ENCODE data around the gene HSPA5.
"Not testable (repeated sequence)": the region's sequence is repeated elsewhere in the genome, so short reads cannot be mapped to it uniquely, and the experiment has no call there.

The HSPA5 gene

DNA sequence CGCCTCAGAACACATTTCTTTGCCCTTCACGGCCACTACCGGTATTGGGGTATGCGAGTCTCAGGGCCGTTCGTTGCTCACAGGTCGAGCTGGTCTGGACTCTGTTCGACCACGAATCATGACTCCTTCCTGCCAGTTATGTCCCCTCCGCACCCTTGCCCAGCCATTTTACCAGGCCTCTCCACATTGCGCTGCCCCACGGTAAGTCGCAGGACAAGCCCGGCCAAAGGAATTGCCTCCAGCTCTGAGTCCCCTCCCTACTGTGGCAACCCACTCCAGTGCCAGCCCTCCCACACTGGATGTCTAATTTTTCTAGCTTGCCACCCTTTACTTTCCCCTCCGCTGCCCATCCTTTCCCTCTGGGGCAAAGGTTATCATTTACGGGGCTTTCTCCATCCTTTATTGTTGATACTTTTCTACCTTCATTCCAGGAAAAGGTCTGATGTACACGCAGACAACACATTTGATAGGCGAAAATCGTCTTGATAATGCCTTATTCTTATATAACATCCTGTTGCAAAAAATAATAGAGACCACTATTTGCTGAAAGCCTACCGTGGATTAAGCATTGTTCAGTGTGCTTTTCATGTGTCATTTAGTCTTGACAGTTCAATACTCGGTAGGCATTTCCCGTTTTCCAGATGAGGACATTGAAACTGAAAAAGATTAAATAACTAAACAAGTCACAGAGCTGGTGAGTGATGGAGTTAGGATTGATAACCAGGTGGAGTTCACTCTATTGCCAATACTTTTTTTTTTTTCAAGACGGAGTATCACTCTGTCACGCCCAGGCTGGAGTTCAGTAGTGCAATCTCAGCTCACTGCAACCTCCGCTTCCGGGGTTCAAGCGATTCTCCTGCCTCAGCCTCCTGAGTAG is 958 bp upstream of the HSPA5 start:
- no peak for DNase-seq

DNA sequence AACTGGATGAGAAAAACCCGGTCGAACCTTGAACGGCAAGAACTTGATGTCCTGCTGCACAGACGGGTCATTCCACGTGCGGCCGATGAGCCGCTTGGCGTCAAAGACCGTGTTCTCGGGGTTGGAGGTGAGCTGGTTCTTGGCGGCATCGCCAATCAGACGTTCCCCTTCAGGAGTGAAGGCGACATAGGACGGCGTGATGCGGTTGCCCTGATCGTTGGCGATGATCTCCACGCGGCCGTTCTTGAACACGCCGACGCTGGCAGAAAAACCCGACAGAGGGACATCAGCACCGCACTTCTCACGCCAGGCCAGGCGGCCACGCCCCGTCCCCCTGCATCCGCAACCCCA is 519 bp downstream of the HSPA5 start:
- DNase-seq: no peak

DNA sequence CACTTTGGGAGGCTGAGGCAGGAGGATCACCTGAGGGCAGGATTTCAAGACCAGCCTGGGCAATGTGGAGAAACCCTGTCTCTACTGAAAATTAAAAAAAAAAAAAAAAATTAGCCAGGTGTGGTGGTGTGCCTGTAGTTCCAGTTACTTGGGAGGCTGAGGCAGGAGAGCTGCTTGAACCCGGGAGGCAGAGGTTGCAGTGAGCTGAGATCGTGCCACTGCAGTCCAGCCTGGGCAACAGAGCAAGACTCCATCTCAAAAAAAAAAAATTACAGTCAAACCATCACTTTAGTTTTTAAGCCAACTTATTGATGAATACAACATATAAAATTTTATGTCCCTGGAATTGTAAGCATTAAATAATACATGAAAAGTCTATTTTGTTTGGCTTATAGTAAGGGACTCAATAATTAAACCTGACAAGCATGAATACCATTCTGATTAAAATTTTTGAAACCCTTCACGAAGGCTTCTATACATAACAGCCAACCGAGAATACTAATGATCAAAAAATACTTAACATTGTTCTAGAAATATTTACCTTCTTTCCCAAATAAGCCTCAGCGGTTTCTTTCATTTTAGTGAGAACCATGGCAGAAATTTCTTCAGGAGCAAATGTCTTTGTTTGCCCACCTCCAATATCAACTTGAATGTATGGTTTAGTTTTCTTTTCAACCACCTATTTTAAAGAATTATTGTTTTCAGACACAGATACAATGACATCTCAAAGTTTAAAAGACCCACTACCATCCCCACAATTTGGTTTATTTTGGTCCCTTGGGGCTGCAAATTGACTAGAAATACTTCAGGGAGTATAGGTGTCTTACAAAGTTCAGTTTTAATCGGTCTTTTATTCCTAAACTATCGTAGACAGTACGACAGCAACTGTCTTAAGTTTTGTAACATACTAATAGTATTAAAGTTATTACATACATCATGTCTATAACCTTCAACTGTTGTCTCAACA is 1.2 kb downstream of the HSPA5 start:
- DNase-seq: no peak

DNA sequence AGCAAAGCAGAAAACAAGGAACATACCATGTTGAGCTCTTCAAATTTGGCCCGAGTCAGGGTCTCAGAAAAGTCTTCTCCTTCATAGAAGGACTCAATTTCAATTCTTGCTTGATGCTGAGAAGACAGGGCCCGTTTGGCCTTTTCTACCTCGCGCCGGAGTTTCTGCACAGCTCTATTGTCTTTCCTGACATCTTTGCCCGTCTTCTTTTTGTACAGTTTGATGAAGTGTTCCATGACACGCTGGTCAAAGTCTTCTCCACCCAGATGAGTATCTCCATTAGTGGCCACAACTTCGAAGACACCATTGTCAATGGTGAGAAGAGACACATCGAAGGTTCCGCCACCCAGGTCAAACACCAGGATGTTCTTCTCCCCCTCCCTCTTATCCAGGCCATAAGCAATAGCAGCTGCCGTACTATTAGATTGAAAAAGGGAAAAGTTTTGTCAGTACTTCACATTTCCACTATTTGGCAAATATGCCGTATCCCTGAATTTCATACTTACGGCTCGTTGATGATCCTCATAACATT is 2.2 kb downstream of the HSPA5 start:
- no peak for DNase-seq

DNA sequence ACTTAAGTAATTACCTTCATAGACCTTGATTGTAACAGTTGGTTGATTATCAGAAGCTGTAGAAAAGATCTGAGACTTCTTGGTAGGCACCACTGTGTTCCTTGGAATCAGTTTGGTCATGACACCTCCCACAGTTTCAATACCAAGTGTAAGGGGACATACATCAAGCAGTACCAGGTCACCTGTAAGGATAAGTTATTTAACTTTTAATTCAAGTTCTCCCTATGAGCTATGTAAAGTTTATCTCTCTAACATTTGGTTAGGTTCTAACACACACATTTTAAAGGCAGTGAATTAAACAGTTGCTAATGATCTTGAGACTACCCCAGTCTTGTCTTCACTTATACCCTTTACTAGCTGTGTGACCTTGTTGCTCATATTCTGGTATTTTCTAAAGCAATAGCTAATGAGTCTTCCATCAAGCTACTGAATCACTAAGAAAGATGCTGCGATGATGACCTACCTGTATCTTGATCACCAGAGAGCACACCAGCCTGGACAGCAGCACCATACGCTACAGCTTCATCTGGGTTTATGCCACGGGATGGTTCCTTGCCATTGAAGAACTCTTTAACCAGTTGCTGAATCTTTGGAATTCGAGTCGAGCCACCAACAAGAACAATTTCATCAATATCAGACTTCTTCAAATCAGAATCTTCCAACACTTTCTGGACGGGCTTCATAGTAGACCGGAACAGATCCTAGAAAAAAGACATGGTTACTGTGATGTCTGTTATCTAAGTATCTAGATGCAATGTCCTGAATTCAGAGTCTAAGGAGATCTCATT is 2.8 kb downstream of the HSPA5 start:
- no peak for DNase-seq

DNA sequence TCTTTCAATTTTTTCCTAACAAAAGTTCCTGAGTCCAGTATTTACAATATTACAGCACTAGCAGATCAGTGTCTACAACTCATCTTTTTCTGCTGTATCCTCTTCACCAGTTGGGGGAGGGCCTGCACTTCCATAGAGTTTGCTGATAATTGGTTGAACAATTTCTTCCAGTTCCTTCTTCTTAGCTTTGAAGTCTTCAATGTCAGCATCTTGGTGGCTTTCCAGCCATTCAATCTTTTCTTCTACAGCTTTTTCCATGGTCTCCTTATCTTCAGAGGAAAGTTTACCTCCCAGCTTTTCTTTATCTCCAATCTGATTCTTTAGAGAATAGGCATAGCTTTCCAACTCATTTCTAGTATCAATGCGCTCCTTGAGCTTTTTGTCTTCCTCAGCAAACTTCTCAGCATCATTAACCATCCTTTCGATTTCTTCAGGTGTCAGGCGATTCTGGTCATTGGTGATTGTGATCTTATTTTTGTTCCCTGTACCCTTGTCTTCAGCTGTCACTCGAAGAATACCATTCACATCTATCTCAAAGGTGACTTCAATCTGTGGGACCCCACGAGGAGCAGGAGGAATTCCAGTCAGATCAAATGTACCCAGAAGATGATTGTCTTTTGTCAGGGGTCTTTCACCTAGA is 4.5 kb downstream of the HSPA5 start:
- DNase-seq: not testable (repeated sequence)

DNA sequence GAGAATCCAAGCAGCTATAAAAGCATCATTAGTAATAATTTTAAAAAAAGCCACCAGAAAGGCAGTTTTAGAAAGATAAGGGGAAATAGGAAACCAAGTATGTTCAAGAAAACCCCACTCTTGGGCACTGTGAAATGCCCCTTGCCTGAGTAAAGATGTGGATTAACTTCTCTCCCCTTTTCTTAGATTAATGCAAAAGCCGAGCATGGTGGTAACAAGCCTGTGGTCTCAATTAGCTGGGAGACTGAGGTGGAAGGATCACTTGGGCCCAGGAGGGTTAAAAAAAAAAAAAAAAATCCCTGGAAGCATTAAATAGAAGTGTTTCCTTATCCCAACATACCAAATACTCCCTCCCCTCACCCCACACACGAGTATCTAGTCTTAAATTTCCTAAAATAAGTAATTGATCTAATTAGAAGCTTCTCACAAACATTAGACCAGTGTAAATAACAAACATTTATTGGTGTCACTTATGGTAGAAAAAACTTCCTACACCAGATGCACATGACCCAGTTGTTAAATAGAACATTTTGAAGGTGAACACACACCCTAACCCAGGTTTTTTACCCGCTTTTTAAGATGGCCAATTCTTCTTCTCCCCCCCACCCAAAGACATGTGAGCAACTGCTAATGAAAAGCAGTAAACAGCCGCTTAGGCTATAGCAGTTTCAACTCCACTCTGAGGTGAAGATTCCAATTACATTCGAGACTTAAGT is 5.2 kb downstream of the HSPA5 start:
- no peak for DNase-seq

DNA sequence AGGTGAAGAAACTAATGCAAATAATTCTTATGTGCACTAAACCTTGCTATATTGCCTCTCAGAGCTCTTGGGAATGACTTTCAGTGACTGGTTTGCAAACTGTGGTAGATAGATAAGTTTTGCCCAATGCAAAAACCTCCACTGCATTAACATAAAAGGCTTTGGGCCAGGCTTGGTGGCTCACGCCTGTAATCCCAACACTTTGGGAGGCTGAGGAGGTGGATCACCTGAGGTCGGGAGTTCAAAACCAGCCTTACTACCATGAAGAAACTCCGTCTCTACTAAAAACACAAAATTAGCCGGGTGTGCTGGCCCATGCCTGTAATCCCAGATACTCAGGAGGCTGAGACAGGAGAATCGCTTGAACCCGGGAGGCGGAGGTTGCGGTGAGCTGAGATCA is 7.0 kb downstream of the HSPA5 start:
- not testable (repeated sequence) for DNase-seq

DNA sequence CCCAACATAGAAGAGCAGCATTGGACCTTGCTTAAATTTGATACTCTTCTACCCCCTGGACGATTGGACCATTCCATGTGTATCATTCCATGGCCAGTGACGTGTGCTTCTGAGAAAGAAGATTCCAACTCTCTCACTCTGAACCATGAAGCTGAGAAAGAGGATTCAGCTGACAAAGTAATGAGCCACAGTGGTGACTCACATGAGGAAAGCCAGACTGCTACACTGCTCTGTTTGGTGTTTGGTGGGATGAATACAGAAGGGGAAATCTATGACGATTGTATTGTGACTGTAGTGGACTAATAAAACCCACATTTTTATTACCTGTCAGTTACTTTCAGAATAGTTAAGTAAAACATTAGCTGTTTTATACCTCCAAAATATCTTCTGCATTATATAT is 7.5 kb downstream of the HSPA5 start:
- peak; percentile 97 for DNase-seq

DNA sequence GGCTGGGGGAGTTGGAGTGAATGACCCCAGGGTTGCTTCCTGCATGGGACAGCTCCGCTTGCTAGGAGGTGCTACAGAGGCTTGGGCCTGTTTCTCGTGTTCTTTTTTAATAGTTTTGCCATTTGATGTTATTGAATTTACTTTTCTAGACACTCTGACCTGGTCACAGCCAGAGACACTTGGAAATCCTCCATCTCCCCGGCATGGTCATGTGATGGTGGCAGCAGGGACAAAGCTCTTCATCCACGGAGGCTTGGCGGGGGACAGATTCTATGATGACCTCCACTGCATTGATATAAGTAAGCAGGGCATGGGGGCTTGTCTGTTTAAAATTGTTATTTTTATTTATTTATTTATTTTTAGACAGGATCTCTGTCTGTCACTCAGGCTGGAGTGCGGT is 13.4 kb downstream of the HSPA5 start:
- no peak for DNase-seq

DNA sequence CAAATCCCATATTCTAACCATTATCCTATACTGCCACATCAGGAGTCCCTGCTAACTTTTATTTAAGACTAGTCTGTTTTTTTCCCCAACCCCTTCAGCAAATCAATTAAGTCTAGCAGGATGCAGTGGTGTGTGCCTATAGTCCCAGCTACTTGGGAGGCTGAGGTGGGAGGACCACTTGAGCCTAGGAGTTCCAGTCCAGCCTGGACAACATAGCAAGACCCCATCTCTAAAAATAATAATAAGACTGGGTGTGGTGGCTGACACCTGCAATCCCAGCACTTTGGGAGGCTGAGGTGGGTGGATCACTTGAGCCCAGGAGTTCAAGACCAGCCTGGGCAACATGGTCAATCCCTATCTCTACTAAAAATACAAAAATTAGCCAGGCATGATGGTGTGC is 16.3 kb downstream of the HSPA5 start:
- DNase-seq: not testable (repeated sequence)

DNA sequence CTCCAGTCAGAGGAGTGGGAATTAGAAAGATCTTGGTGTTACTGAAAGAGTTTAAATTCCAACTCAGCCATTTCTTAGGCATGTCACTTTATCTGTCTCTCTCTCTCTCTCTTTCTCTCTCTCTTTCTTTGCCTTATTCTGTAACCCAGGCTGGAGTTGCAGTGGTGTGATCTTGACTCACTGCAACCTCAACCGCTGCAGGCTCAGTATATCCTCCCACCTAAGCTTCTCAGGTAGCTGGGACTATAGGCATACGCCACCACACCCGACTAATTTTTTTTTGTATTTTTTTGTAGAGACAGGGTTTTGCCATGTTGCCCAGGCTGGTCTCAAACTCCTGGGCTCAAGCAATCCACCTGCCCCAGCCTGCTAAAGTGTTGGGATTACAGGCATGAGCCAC is 22.5 kb downstream of the HSPA5 start:
- DNase-seq: no peak

DNA sequence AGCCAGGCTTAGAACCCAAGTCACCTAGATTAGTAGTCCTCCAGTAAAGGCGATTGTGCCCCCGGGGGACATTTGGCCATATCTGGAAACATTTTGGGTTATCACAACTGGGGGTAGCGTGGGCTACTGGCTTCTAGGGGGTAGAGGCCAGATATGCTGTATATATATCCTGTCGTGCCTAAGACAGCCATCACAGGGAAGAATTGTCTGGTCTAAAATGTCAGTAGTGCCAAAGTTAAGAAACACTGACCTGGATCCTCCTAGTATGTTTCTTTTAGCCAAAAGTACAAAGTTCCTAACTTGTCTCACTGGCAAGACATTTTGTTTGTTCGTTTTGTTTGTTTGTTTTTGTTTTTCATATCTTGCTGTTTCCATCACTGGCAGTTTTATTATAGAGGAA is 27.0 kb downstream of the HSPA5 start:
- no peak for DNase-seq

DNA sequence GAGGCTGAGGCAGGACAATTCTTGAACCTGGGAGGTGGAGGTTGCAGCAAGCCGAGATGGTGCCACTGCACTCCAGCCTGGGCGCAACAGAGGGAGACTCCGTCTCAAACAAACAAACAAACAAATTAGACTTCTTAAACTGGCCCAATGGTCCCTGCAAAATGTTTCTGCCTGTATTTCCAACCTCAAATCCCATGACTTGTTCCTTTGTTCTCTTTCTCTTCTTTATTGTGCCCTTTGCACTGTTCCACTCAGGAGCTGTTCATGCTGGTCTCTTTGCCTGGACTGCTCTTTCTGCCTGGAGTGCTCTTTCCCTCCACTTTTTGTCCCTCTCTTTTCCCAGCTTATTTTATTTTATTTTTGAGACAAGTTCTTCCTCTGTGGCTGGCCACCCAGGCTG is 36.7 kb downstream of the HSPA5 start:
- no peak for DNase-seq

DNA sequence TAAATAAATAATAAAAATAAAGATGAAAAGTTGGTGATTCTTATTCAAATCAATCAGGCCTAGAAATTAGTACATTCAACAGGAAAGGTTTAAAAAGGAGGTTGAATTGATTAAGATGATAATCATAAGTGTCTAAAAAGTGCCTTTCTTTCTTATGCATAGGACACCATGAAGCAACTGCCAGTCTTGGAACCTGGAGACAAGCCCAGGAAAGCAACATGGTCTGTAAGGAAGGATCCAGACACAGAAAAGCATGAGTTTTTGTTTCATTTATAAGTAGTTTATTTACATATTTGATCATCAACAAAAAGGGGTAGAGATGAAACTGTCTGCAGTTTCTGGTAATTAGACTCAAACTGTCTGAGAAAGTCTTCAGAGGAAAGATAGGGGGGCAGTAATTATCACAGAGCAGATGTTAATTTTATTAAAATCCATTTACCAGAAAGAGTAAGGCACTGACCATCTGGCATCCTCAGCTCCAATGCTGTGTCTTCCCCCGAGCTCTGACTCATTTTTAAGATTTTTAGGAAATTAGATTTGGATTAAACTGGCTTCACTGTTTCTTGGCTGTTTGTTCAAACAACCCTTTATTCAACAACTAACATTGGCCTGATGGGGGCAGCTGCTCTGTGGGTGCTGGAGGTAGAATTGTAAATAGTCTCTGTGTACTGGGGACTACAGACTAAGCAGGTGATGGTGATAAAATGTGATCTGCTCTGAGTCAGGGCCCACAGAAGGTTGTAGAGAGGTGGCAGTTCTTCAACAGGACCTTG is 38.1 kb downstream of the HSPA5 start:
- DNase-seq: no peak

DNA sequence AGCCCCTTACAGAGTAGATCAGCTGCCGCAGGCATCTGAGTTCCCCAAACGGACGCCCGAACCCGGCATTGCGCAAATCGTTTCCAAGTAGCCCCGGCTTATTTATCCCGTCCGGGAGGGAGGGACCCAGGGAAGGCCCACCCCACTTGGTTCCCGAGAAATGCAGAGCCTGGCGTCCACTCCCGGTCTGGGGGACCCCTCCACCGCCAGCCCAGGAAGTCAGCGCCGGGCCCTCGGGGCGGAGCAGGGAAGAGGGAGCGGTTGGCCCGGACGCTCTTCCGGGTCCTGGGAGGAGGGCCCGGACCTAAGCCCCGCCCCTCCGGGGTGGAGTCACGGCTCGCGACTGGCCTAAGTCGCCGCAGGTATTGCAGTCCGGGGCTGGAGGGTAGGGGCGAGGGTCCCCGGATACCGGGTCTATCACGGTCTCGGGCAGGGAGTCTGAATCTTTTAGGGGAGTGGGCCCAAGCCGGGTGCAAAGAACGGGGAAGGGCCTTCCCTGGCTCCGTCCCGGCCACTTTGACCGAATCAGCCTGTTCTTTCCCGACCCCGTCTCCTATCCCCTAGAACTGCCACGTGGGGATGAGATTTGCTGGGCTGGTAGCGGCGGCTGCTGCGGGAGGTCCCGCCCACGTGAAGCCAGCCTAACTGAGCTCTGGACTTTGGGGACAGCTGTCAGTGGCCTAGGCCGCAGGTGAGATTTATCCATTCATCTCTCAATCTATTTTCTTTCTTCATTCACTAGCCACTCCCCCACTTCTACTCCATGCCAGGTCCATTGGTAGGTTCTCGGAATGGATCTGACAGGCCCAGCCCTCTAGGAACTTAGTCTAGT is 40.7 kb downstream of the HSPA5 start, which contains the start of gene RABEPK:
Gene RABEPK (plus strand): TSS at position 327 of the 832 bp plus-strand sequence. CDS start 2,472 bp downstream, outside the sequence.
- DNase-seq: peak; percentile 95

DNA sequence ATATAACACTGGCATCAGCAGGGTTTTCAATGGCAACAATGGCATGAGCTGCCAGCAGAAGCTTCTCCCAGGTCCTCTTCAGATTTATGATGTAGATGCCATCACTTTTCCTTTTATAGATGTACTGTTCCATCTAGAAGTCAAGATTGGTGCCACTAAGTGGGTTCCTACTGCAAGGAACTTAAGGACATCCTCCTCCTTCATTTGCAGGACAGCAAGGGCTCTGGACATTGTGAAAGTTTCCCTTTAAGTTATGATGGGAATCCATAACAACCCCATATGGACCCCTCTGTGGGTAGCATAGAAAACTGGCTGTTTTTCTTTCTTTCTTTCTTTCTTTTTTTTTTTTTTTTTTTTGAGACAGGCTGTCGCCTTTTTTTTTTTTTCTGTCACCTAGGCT is 45.6 kb downstream of the HSPA5 start:
- DNase-seq: not testable (repeated sequence)

DNA sequence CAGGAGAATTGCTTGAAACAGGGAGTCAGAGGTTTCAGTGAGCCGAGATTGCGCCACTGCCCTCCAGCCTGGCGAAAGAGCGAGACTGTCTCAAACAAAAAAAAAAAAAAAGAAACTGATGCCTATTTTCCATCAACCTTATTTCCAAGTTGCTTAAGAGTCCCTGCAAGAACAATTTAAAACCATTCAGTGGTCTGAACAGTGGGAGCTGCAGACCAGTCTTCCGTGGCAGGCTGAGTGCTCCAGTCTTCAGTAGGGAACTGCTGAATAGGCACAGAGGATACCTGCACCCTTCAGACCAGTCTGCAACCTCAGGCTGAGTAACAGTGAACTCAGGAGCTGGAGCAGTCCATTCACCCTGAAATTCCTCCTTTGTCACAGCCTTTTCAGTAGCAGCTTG is 46.7 kb downstream of the HSPA5 start:
- DNase-seq: not testable (repeated sequence)

DNA sequence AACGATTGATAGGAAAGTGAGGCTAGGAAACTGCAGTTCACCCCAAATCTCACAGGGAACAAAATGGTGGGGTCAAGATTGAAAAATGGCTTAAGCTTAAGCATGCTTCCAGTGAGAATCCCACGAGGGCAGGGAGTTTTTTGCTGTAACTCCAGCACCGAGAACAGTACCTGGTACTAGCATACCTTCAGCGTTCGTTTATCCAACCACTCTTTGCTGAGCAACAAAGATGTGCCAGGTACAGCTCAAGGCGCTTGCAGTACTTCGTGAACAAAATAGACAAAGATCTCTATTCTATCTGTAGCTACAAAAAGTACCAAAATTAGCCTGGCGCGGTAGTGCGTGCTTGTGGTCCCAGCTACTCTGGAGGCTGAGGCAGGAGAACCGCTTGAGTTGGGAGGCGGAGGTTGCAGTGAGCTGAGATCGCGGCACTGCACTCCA is 50.8 kb downstream of the HSPA5 start:
- DNase-seq: no peak
